ENCODE data around the gene ADGRV1. TPM values are rescaled to one million over a fixed set of nuclear protein-coding genes. Genes with fewer than 3 reads are reported as not detected.

The ADGRV1 gene
- total RNA-seq, 1 donor, result 0.43 TPM

DNA sequence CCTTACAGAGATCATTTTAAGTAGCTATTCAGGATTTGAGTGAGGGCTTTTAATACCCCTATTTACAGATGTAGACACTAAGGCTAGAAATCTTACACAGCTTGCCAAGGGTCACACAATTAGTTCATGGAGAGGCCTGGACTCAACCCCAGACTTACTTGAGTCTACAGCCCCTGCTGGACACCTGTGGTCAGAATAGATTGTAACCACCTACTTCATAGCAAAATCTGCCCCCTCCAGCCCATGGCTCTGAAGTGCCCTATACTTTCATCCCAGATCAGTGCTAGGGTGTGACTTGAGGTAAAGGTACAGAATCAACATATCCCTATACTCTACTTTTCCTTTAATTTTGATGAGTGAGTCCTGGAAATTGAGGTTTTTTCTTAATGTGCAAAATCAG is 291.3 kb downstream of the ADGRV1 start:
- TF ChIP-seq, protein P1, sequence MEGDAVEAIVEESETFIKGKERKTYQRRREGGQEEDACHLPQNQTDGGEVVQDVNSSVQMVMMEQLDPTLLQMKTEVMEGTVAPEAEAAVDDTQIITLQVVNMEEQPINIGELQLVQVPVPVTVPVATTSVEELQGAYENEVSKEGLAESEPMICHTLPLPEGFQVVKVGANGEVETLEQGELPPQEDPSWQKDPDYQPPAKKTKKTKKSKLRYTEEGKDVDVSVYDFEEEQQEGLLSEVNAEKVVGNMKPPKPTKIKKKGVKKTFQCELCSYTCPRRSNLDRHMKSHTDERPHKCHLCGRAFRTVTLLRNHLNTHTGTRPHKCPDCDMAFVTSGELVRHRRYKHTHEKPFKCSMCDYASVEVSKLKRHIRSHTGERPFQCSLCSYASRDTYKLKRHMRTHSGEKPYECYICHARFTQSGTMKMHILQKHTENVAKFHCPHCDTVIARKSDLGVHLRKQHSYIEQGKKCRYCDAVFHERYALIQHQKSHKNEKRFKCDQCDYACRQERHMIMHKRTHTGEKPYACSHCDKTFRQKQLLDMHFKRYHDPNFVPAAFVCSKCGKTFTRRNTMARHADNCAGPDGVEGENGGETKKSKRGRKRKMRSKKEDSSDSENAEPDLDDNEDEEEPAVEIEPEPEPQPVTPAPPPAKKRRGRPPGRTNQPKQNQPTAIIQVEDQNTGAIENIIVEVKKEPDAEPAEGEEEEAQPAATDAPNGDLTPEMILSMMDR (IDR thresholded peaks at IDR 0.05; ENCODE audit: insufficient read depth, low read depth, low read length), result no peak
- DNase-seq (ENCODE audit: low read depth), result no peak
- no peak overlapping the region for H3K4me3 ChIP-seq (ENCODE audit: low read depth, low read length)

DNA sequence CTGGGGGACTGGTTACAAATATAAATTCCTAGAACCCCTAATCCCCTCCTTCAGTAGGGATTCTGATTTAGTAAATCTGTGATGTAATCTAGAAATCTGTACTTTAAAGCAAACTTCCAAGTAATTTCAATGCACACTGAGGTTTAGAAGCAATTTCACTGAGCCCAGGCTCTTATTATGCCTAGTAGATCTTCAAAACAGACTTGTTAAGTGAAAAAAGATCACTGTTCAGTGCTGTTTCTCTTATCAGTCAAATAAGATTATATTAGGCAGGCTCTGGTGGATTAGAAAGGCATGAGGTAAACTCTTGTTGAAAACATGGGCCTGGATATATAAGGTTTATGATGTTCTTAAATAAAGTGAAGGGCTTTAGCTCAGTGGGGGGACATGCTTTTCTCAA is 293.9 kb downstream of the ADGRV1 start:
- no peak overlapping the region for H3K4me3 ChIP-seq (ENCODE audit: low read depth, low read length)
- no peak for DNase-seq (ENCODE audit: low read depth)
- TF ChIP-seq, protein P1 (IDR thresholded peaks at IDR 0.05; ENCODE audit: insufficient read depth, low read depth, low read length), result no peak

DNA sequence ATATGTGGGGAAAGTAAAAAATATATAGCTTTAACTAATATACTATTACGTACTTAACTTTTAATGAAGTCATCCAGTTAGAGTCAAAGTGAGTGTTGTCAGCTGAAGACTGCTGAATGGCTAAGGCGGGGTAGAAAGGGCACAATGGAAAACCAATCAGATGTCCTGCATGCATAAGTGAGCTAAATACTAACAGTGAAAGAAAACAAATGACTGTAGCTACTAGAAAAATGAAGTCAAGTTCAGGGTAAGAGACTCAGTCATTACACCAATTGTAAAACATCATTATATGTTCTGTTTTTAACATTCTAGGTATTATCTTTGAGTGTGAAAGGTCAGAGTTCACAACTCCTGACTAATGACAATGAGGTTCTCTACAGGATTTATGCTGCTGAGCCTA is 295.2 kb downstream of the ADGRV1 start:
- TF ChIP-seq, protein P1 (IDR thresholded peaks at IDR 0.05; ENCODE audit: insufficient read depth, low read depth, low read length), result no peak
- no peak for DNase-seq (ENCODE audit: low read depth)

DNA sequence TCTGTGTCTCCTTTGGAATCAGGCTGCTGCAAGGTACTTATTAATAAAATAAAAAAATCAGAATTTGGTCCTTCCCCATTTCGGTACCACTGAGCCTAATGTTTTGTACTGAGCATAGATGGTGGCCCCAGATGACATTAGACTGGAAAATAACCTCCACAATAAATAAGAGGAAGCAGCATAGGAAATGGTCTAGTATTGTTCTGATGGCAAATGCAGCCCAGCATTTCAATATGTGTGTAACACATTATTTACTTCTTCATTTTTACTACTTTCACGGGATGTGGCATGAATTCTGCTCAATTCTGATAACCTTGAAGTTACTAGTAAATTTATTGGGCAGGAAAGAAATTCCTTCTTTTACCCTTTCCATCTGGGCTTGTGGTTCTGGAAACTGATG is 295.6 kb downstream of the ADGRV1 start:
- DNase-seq (ENCODE audit: low read depth), result no peak
- H3K4me3 ChIP-seq (ENCODE audit: low read depth, low read length), result no peak overlapping the region
- TF ChIP-seq, protein P1 (IDR thresholded peaks at IDR 0.05; ENCODE audit: insufficient read depth, low read depth, low read length), result no peak

More for the DNA sequence above, 295.2 kb downstream of the ADGRV1 start:
- no peak overlapping the region for H3K4me3 ChIP-seq (ENCODE audit: low read depth, low read length)

DNA sequence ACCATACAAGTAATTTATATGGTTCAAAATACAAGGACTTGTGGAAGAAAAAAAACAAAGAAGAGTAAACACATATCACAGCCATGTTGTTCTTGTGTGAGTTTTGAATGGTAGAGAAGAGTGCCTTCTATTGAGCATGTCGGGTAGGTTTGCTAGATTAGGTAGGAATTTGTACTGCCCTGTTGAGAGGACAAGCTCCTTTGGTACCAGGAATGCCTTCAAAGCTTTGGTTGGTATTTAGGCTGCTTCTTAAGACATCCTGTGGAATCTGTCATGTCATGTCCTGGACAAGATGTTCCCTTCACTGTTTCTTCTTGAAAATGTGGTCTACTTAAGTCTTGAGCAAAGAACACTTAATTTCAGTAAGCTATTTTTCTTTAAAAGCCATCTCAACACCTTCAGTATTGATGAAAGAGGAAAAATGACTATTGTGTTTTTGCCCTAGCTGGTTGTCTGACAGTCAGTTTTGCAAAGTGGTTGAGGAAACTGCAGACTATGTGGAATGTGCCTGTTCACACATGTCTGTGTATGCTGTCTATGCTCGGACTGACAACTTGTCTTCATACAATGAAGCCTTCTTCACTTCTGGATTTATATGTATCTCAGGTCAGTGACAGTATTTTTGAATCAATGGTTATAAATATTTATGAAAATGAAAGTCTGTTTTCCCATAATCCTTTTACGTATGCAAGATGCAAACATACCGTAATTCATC is 296.9 kb downstream of the ADGRV1 start:
- TF ChIP-seq, protein P1 (IDR thresholded peaks at IDR 0.05; ENCODE audit: insufficient read depth, low read depth, low read length), result no peak
- DNase-seq (ENCODE audit: low read depth), result no peak
- H3K4me3 ChIP-seq (ENCODE audit: low read depth, low read length), result no peak overlapping the region

DNA sequence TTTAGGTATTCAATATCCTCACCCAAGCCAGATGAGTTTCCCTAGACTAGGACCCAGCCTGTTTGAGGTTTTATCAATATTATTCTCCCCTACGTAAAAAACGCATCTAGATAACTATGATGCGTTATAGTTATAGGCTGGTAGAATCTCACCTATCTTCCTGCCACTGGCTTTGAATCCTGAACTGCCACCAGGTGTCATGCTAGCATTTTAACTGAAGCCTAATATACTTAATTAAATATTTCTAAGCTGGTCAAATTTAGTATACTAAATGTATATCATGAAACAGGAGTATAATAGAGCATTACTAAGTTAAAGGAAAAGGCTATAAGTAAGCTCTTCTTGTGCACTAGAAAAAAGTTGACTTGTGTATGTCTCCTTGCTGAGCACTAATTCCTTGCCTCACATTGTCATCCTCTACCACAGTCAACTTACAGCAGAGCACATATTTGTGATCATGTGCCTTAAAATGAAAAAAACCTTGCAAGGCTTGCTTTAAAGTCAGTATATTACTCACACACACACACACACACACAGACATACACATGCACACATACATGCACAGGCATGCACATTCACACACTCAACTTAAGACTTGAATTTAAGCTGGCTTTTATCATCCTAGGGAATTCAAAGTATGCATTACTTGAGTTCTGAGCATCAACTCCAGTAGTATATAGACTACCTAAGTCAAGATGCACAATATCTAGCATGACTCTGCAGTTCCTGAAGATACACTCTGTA is 303.4 kb downstream of the ADGRV1 start:
- no peak for DNase-seq (ENCODE audit: low read depth)
- TF ChIP-seq, protein P1 (IDR thresholded peaks at IDR 0.05; ENCODE audit: insufficient read depth, low read depth, low read length), result no peak
- H3K4me3 ChIP-seq (ENCODE audit: low read depth, low read length), result no peak overlapping the region

All from fibroblast of villous mesenchyme (primary cell).